Transverse colon (tissue), 4 donors: ENCODE measurements around the gene ERVFRD-1.

Experiments
- POLR2AphosphoS5 ChIP-seq, 3 donors: sonication (generic); formaldehyde crosslinking; IDR thresholded peaks; one replicate each; pipeline ENCODE4 v1.6.1; 2016; ENCODE audit warnings: antibody characterized with exemption in 3 of 3
- TF ChIP-seq, protein P1 (sequence below), 5 experiments: fragments of 200-600 bp in 3 of 5; fragments of 450-650 bp in 2 of 5; sonication (generic) in 3 of 5; IDR thresholded peaks; 1 replicate in 2 of 5; 2 replicates in 3 of 5; pipeline ENCODE4 v1.5.1; 2016 to 2017; ENCODE audit warnings: antibody characterized with exemption in 5 of 5, inconsistent platforms in 3 of 5, mild to moderate bottlenecking in 2 of 5, moderate library complexity in 1 of 5

- TF ChIP-seq POLR2AphosphoS5 (IDR thresholded peaks at IDR 0.05), result no peak
- TF ChIP-seq, protein P1, sequence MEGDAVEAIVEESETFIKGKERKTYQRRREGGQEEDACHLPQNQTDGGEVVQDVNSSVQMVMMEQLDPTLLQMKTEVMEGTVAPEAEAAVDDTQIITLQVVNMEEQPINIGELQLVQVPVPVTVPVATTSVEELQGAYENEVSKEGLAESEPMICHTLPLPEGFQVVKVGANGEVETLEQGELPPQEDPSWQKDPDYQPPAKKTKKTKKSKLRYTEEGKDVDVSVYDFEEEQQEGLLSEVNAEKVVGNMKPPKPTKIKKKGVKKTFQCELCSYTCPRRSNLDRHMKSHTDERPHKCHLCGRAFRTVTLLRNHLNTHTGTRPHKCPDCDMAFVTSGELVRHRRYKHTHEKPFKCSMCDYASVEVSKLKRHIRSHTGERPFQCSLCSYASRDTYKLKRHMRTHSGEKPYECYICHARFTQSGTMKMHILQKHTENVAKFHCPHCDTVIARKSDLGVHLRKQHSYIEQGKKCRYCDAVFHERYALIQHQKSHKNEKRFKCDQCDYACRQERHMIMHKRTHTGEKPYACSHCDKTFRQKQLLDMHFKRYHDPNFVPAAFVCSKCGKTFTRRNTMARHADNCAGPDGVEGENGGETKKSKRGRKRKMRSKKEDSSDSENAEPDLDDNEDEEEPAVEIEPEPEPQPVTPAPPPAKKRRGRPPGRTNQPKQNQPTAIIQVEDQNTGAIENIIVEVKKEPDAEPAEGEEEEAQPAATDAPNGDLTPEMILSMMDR (IDR thresholded peaks at IDR 0.05), result no peak
Observed at GRCh38 chr6:11155589-11155988, 44.1 kb upstream of the ERVFRD-1 start.
